B cell (primary cell): ENCODE measurements around the gene RTP1. TPM values are rescaled to one million over a fixed set of nuclear protein-coding genes. Genes with fewer than 3 reads are reported as not detected.
"Not testable (repeated sequence)": the region's sequence is repeated elsewhere in the genome, so short reads cannot be mapped to it uniquely, and the experiment has no call there.

ENCODE experiments used
- ATAC-seq: fragments of 200-7000 bp; cut with Tn5 transposase; one replicate; pipeline ENCODE4 v1.10.0; 2021; ENCODE audit warnings: low read depth, mild to moderate bottlenecking, moderate number of reproducible peaks, moderate library complexity
- CTCF ChIA-PET: fragments of 350-600 bp; sonication (Branson Sonifier 250); formaldehyde crosslinking; loops from one replicate; lab custom pipeline; 2021; ENCODE audit warnings: antibody characterized with exemption, inconsistent platforms; lab: Charles Lee
- POLR2A ChIA-PET: fragments of 350-600 bp; sonication (Branson Sonifier 250); formaldehyde crosslinking; loops from one replicate; lab custom pipeline; 2021; ENCODE audit warnings: antibody characterized with exemption; lab: Charles Lee
- DNase-seq: peaks from one replicate; pipeline ENCODE4 v3.0.0; 2013
- H2AFZ ChIP-seq: 2 replicates; pipeline ENCODE4 v1.6.1; 2012; ENCODE audit warnings: mild to moderate bottlenecking, low read depth, low read length; ENCODE audit not compliant: insufficient read depth, poor library complexity, severe bottlenecking
- H3K27ac ChIP-seq, 2 donors: 1 replicate in 1 of 2; 2 replicates in 1 of 2; pipeline ENCODE4 v1.5.1; 2012 to 2013; ENCODE audit warnings: low read length in 2 of 2, mild to moderate bottlenecking in 2 of 2, moderate library complexity in 1 of 2
- H3K27me3 ChIP-seq, 4 experiments: fragments of 200-600 bp in 1 of 4; sonication (generic) in 1 of 4; replicated peaks in 1 of 4; 1 replicate in 2 of 4; 2 replicates in 2 of 4; pipeline versions ENCODE4 v1.6.1 to v1.7.0; 2013 to 2016; ENCODE audit warnings: low read length in 3 of 4, mild to moderate bottlenecking in 2 of 4, mixed read lengths in 1 of 4, moderate library complexity in 1 of 4; ENCODE audit not compliant: insufficient read depth in 4 of 4, control insufficient read depth in 3 of 4; ENCODE audit errors: control extremely low read depth in 1 of 4
- H3K36me3 ChIP-seq, 2 experiments: replicated peaks in 1 of 2; 1 replicate in 1 of 2; 2 replicates in 1 of 2; pipeline versions ENCODE4 v1.6.1 to v1.7.1; 2013; ENCODE audit warnings: low read length in 1 of 2; ENCODE audit not compliant: insufficient read depth in 2 of 2, control insufficient read depth in 1 of 2; ENCODE audit errors: control extremely low read depth in 1 of 2, extremely low read depth in 1 of 2
- H3K4me1 ChIP-seq, 2 donors: fragments of 200-600 bp in 1 of 2; sonication (generic) in 1 of 2; 1 replicate in 1 of 2; 2 replicates in 1 of 2; pipeline versions ENCODE4 v1.5.1 to v1.6.1; 2013 to 2017; ENCODE audit warnings: low read length in 2 of 2; ENCODE audit not compliant: control insufficient read depth in 2 of 2, insufficient read depth in 2 of 2
- H3K4me2 ChIP-seq: replicated peaks from 2 replicates; pipeline ENCODE3; 2012; ENCODE audit warnings: mild to moderate bottlenecking, low read depth, low read length; ENCODE audit not compliant: poor library complexity, severe bottlenecking
- H3K4me3 ChIP-seq, 5 experiments: fragments of 200-600 bp in 1 of 5; sonication (generic) in 1 of 5; 1 replicate in 3 of 5; 2 replicates in 2 of 5; pipeline versions ENCODE4 v1.5.1 to v1.7.0; 2011 to 2016; ENCODE audit warnings: low read length in 4 of 5, mild to moderate bottlenecking in 4 of 5, low read depth in 2 of 5, control low read depth in 1 of 5, moderate library complexity in 1 of 5; ENCODE audit not compliant: insufficient read depth in 1 of 5; ENCODE audit errors: control extremely low read depth in 1 of 5, extremely low read depth in 1 of 5
- H3K79me2 ChIP-seq: fragments of 200-600 bp; sonication (generic); one replicate; pipeline ENCODE4 v1.6.0; 2016; ENCODE audit warnings: low read length; ENCODE audit not compliant: control insufficient read depth, insufficient read depth
- H3K9ac ChIP-seq: fragments of 200-600 bp; sonication (generic); 2 replicates; pipeline ENCODE4 v1.6.1; 2017; ENCODE audit warnings: mild to moderate bottlenecking, low read length, moderate library complexity
- H3K9me3 ChIP-seq, 3 donors: one replicate each; pipeline versions ENCODE4 v1.6.1 to v1.7.1; 2013; ENCODE audit warnings: low read length in 2 of 3; ENCODE audit not compliant: control insufficient read depth in 2 of 3, insufficient read depth in 1 of 3; ENCODE audit errors: control extremely low read depth in 1 of 3
- H4K20me1 ChIP-seq: 2 replicates; pipeline ENCODE4 v1.6.0; 2012; ENCODE audit warnings: mild to moderate bottlenecking, low read length; ENCODE audit not compliant: insufficient read depth, control insufficient read depth, poor library complexity, severe bottlenecking
- H3K27ac Mint-ChIP-seq: one replicate; pipeline ENCODE4 v1.8.0; 2021; ENCODE audit warnings: mixed read lengths
- H3K27me3 Mint-ChIP-seq: one replicate; pipeline ENCODE4 v1.8.0; 2021; ENCODE audit warnings: mixed read lengths
- H3K4me1 Mint-ChIP-seq: one replicate; pipeline ENCODE4 v1.8.0; 2021; ENCODE audit warnings: mixed read lengths
- H3K4me3 Mint-ChIP-seq: one replicate; pipeline ENCODE4 v1.8.0; 2021; ENCODE audit warnings: mixed read lengths
- H3K9me3 Mint-ChIP-seq: one replicate; pipeline ENCODE4 v1.8.0; 2022; ENCODE audit warnings: mixed read lengths; ENCODE audit not compliant: insufficient read depth
- CTCF ChIP-seq: fragments of 200-600 bp; IDR thresholded peaks from one replicate; pipeline ENCODE4 v1.8.0; 2022; ENCODE audit warnings: antibody characterized with exemption, mild to moderate bottlenecking
- EZH2 ChIP-seq: IDR thresholded peaks from 2 replicates; pipeline ENCODE4 v1.6.1; 2012; ENCODE audit warnings: borderline replicate concordance, low read depth, mild to moderate bottlenecking, moderate library complexity, low read length; ENCODE audit not compliant: insufficient read depth, poor library complexity, severe bottlenecking
- WGBS: methylation state at CpG from one replicate; pipeline ENCODE4 v1.1.5; 2013; ENCODE audit warnings: missing lambda C conversion rate; ENCODE audit not compliant: insufficient coverage; 5-methylcytosine and 5-hydroxymethylcytosine counted together
- intact Hi-C: fragments of 100-400 bp; cut with micrococcal nuclease; formaldehyde crosslinking; loops from one replicate; pipeline ENCODE4 v1.10.0; 2022
- polyA plus RNA-seq: library from polyadenylated mRNA; depleted of rRNA; stranded (reverse); fragments of >200 nt; gene quantifications from 2 replicates; pipeline ENCODE4 v1.2.3, GENCODE V29; 2012
- total RNA-seq, 2 donors: library from RNA; stranded (reverse); fragments of 120-200 nt in 1 of 2; gene quantifications; 1 replicate in 1 of 2; 2 replicates in 1 of 2; pipeline versions ENCODE4 v1.2.3 to v1.2.4, GENCODE V29; 2013 to 2022

Gene RTP1
- total and polyA plus RNA-seq, 2 donors (not counting 1 experiment from before 2014, with no cell fraction given) = not detected

GRCh38 chr3:187169231-187169960 lies 27.9 kb upstream of the RTP1 start:
- H3K27ac Mint-ChIP-seq = no peak overlapping the region

GRCh38 chr3:187170911-187171310 lies 26.4 kb upstream of the RTP1 start:
- POLR2A ChIA-PET, H3K4me2 ChIP-seq, H3K79me2 ChIP-seq, ATAC-seq, H2AFZ ChIP-seq, H3K9me3 ChIP-seq, H3K36me3 ChIP-seq, DNase-seq, H3K27ac ChIP-seq, H4K20me1 ChIP-seq, H3K4me3 ChIP-seq, H3K4me1 ChIP-seq, H3K27ac Mint-ChIP-seq, H3K9me3 Mint-ChIP-seq, H3K9ac ChIP-seq, H3K27me3 ChIP-seq, intact Hi-C loops, H3K4me1 Mint-ChIP-seq, H3K4me3 Mint-ChIP-seq: not testable (repeated sequence)
- H3K27me3 Mint-ChIP-seq = peaks cover 31% of the 10 kb centered on the region
- no CpG with 5 or more reads among the region's 5 CpGs for WGBS
- CTCF ChIA-PET = interaction anchor here (1.1 kb wide), 1 partner anchor 322 kb away, joined by 3 read pairs; no protein-coding TSS in a partner anchor

More at GRCh38 chr3:187169231-187169960, 27.9 kb upstream of the RTP1 start:
- POLR2A ChIA-PET = no interaction called here
- Mint-ChIP-seq H3K9me3 (no peaks in the 10 kb centered on the region), H3K27me3 (peaks cover 29% of the 10 kb centered on the region), H3K4me1 (no peaks in the 10 kb centered on the region), H3K4me3 (no peak overlapping the region)
- no peak for TF ChIP-seq EZH2
- no peak for TF ChIP-seq CTCF
- H3K27ac ChIP-seq = no peak overlapping the region
- no peak overlapping the region for H2AFZ ChIP-seq
- WGBS = no CpG with 5 or more reads among the region's 2 CpGs
- no peaks in the 10 kb centered on the region for H4K20me1 ChIP-seq
- H3K9me3 ChIP-seq = no peaks in the 10 kb centered on the region
- H3K9ac ChIP-seq = no peak overlapping the region
- DNase-seq (no peak), ATAC-seq (no peak)
- no peak overlapping the region for H3K4me3 ChIP-seq
- H3K36me3 ChIP-seq = no peaks in the 10 kb centered on the region
- no peaks in the 10 kb centered on the region for H3K79me2 ChIP-seq
- peaks cover 0 to 6% (median 0%) of the 10 kb centered on the region in 4 experiments for H3K27me3 ChIP-seq
- intact Hi-C loops = loop anchor here (5.0 kb wide), 1 partner anchor 552 kb away; no protein-coding TSS in a partner anchor
- no peaks in the 10 kb centered on the region for H3K4me1 ChIP-seq
- H3K4me2 ChIP-seq = no peak overlapping the region
- CTCF ChIA-PET = interaction anchor here (1.0 to 8.9 kb wide), 3 partner anchors 56 to 320 kb away, joined by 3 to 223 read pairs (median 17); no protein-coding TSS in a partner anchor
